Measurements from ENCODE around the gene EYA4.

EYA4 gene

GRCh38 chr6:133288662-133289061 is 47.5 kb downstream of the EYA4 start:
- no peak for DNase-seq (ENCODE audit: low spot score)
- FAIRE-seq = no peak

DNA sequence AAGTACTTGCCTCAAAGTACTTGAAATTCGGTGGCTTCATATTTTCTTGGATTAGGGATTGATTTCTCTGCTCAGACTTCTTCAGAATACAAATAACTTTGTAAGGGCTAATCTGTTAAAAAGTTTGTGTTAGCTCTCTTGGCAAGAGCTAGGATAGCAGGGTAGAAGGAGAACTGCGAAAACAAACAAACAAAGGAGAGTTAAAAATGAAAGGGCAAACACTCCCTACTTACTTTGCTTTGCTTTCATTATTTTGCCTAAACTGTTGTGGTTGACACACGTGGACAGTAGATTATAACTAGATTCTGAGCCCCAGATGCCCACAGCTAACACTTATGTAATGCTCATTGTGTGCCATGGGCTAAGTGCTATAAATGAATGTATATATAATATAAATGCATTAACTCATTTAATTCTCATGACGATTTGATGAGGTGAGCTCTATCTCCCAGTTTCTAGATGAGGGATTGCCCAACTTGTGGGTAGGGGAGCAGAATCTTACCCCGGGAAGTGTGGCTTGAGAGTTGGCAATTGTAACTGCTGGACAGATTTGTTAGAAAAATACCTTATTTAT is 48.7 kb downstream of the EYA4 start:
- no peak for FAIRE-seq
- no peak for DNase-seq (ENCODE audit: low spot score)

- no peak for DNase-seq (ENCODE audit: low spot score)
- no peak for FAIRE-seq
These were observed 49.8 kb downstream of the EYA4 start for GRCh38 chr6:133290930-133291329.

DNA sequence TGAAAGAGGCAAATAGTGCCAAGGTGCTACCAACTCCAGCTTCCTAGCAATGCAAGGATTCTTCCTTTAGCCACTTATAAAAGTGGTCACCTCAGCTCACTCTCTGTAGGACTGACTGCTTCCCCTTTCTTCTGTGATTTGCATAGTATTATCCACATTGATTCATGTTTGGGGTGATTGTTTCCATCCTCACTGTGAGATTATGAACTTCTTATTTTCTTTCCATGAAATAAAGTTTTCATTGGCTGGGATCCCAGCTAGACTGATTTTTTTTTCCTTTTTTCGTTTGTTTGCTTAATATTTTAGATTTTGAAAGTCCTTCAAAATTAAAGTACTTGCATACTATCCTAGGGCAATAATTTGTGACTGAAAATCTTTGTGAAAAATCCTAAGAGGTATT is 50.5 kb downstream of the EYA4 start:
- no peak for FAIRE-seq
- DNase-seq (ENCODE audit: low spot score) = no peak

DNA sequence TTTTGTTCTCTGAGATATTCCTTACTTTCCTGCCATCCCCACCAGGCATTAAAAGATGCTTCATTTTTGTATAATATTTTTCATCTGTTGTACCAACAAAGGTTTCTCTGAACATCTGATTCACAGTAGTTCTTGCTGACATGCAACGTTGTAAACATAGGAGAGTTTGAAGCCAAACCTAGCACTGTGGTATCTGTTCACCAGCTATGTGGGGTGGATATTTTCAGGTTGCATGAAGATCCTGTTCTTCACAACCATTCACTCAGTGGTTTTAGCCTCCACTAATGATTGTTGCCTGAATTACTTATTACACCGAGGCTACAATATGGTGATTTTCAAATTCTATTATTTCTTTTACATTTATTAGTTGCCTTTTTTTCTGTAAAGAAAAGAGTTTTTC is 56.5 kb downstream of the EYA4 start:
- FAIRE-seq = no peak
- no peak for DNase-seq (ENCODE audit: low spot score)

DNA sequence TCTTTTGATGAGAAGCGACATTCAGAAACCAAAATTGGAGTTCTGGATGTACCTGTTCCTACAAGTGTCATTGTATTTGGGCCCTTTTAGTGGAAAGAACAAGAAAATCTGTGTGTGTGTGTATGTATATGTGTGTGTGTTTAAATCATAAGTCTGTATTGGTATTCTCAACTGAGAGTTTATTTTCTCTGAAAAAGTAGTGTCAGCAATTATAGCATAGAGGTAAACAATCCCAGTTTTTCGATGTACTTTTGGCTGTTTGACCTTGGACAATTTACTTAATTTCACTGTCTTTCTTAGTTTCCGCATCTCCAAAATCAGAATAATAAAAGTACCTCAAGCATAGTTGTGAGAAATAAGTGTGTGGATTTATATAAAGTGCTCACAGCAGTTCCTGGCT is 57.2 kb downstream of the EYA4 start:
- no peak for FAIRE-seq
- no peak for DNase-seq (ENCODE audit: low spot score)

DNA sequence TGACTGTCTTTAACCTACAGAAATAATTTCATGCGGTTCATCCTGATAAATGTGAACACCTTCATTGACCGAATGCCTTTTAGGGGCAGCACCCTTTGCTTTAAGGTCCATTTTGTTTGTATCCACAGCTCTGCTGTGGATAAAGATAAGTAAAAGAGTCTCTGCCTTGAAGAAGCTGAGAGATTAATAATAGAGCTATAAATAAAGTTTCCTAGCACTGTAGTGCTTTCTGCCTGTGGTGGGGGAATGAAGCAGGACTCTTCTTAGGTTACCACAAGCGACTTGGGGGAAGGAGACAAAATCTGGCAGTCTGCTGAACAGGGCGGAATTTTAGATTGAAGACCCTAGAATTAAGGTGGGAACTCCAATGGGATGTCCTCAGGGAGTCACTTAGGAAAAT is 57.6 kb downstream of the EYA4 start:
- DNase-seq (ENCODE audit: low spot score) (no peak), FAIRE-seq (no peak)

- no peak for DNase-seq (ENCODE audit: low spot score)
- FAIRE-seq = no peak
These were observed 59.7 kb downstream of the EYA4 start for GRCh38 chr6:133300896-133301295.

DNA sequence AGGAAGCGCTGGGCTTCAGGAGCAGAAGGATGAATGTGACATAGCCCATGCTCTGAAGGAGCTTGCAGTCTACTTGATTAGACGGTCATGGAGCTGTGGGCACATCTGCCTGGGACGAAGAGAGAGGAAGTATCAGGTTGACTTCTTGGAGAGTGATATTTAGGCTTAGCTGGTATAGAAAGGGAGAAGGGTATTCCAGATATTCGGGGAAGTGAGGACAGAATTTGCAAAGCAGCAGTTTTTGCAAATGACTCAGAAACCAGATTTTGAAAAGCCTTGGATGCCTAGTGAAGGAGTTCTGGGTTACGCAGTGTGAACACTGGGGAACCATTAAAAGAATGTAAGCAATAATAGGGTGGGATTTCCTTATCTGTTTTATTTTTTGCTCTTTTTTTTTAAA is 60.7 kb downstream of the EYA4 start:
- FAIRE-seq = no peak

DNA sequence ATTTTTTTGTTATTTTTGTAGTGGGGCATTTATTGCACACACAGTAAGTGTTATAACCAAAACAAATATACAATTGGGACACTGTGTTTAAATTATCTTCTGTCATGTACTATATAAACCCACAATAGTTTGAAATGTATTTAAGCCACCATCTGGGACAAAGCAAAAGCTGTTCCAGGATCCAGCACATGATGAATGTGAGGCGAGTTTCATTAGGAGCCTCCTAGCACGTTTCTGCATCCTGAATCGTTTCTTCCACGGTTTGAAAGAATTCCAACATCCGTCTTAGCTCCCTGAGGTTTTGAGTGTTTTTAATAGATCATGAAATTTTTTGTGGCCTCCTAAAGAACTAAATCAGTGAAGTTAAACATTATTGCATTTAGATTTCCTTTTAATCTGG is 65.8 kb downstream of the EYA4 start:
- FAIRE-seq (no peak), DNase-seq (ENCODE audit: low spot score) (no peak)

More for the DNA sequence above, 60.7 kb downstream of the EYA4 start:
- DNase-seq (ENCODE audit: low spot score) = no peak

- FAIRE-seq = no peak
These were observed 68.4 kb downstream of the EYA4 start for GRCh38 chr6:133309579-133309978.

DNA sequence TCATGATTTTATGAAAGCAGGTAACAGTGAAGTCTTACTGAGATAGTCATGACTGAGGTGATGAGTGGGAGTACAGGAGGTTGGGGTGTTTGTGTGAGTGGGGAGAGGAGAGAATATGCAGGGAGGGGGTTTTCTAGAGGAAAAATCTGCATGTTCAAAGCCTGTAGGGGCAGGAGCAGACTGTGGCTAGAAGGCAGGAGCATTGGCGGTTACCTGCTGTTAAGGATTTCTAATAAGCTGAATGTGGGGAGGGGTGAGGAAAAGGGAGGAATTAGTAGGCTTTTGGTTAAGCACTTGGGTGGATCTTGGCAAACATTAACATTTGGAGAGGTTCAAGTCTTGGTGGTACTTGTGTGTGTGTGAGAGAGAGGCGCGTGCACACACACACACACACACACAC is 70.8 kb downstream of the EYA4 start:
- DNase-seq (ENCODE audit: low spot score) (no peak), FAIRE-seq (no peak)

More at GRCh38 chr6:133309579-133309978, 68.4 kb downstream of the EYA4 start:
- no peak for DNase-seq (ENCODE audit: low spot score)

- FAIRE-seq (no peak), DNase-seq (ENCODE audit: low spot score) (no peak)
These were observed 71.9 kb downstream of the EYA4 start for GRCh38 chr6:133313068-133313467.

- FAIRE-seq (peak; percentile 85), DNase-seq (ENCODE audit: low spot score) (peak; percentile 36)
These were observed 73.8 kb downstream of the EYA4 start for GRCh38 chr6:133314947-133315346.

- no peak for DNase-seq (ENCODE audit: low spot score)
- no peak for FAIRE-seq
These were observed 74.7 kb downstream of the EYA4 start for GRCh38 chr6:133315811-133316210.

- FAIRE-seq (no peak), DNase-seq (ENCODE audit: low spot score) (no peak)
These were observed 76.5 kb downstream of the EYA4 start for GRCh38 chr6:133317704-133318103.

GRCh38 chr6:133326584-133326983 is 85.4 kb downstream of the EYA4 start:
- FAIRE-seq (no peak), DNase-seq (ENCODE audit: low spot score) (no peak)

GRCh38 chr6:133333852-133334251 is 92.7 kb downstream of the EYA4 start:
- DNase-seq (ENCODE audit: low spot score) (no peak), FAIRE-seq (no peak)

DNA sequence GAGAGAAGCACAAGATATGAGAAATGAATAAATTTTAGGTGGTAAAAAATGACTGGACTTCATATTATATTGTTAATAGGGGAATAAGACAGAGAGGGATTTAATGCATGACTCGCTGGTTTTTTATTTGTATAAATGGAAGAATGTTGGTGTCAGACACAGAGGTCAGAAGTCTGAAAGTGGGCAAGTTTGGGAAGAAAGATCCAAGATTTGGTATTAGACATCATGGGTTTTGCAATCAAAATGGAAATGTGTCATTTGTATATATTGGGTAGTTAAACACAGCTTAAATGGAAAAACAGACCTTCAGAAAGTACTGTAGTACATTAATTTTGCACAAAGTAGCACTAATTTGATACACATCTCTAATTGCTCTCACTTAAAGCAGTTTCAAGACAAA is 96.2 kb downstream of the EYA4 start:
- no peak for FAIRE-seq
- no peak for DNase-seq (ENCODE audit: low spot score)

DNA sequence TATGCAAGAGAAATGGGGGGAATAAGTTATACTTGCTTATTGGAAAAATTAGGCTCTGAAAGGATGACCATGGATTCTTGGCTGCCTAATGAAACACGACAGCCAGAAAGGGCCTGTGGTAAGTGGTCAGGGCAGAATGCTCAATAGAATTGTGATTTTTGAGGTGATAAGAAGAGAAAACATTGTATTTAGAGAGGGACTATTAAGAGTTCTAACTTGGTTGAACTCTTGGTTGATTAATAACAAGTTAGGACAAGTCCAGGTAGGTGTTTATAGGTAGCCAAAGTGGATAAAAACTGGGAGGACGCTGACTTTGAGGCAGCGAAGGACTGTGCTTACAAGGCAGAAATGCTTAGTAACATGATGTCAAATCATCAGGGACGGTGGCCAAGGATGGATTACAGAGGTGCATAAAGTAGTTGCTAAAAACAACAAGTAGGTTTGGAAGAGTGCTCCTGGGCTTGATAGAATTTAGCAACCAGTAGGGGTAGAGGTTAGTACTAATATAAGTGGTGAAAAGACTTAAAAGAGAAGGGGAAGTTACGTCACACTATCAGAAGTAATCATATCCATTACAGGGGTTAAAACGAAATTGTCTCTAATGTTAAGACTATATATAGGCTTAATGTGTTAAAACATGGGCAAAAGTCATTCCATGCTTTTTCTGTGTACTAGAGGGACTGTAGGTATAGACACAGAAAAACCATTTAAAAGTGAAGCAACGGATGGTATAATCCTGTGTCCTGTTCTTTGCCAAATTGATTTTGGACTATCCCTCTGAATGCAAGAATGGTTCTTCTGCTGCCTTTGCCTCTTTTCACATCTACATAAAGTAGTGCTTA is 98.6 kb downstream of the EYA4 start:
- DNase-seq (ENCODE audit: low spot score) = no peak

GRCh38 chr6:133340557-133340956 is 99.4 kb downstream of the EYA4 start:
- no peak for DNase-seq (ENCODE audit: low spot score)
- no peak for FAIRE-seq

More for the DNA sequence above, 98.6 kb downstream of the EYA4 start:
- no peak for FAIRE-seq

- FAIRE-seq = no peak
- DNase-seq (ENCODE audit: low spot score) = no peak
These were observed 100.5 kb downstream of the EYA4 start for GRCh38 chr6:133341607-133342158.

DNA sequence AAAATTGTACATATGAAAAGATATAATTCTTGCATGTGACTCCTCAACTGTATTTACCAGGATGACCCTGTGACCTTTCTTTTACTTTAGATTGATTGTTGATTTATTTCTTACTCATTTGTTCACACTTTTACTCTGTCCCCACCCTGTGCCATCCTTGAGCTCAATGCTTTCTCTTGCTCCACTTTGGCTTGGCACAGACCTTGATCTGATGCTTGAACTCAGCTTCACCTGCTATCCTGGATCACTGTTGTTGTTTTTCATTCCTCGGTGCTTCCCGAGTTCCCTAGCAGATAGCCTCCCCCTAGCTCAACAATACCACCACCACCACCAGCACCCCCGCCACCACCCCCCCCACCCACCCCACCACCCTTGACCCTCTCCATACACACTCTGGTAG is 102.1 kb downstream of the EYA4 start:
- DNase-seq (ENCODE audit: low spot score) (no peak), FAIRE-seq (no peak)

Data from RCC 7860 (cell line).